Activated CD8-positive, alpha-beta memory T cell treated with anti-CD3 and anti-CD28 coated beads, Interleukin-2, amount 50 U/mL, for 24 hours (primary cell): ENCODE data around the gene MS4A15.
"Not testable (repeated sequence)": the region's sequence is repeated elsewhere in the genome, so short reads cannot be mapped to it uniquely, and the experiment has no call there.

Experiments
- DNase-seq: peaks from one replicate; pipeline ENCODE4 v3.0.0-alpha.2; 2020; ENCODE audit errors: extremely low read depth

MS4A15 gene

GRCh38 chr11:60803273-60803936 is 46.7 kb downstream of the MS4A15 start:
- no peak for DNase-seq

- no peak for DNase-seq
Measured at GRCh38 chr11:60809249-60809648, 52.6 kb downstream of the MS4A15 start.

DNA sequence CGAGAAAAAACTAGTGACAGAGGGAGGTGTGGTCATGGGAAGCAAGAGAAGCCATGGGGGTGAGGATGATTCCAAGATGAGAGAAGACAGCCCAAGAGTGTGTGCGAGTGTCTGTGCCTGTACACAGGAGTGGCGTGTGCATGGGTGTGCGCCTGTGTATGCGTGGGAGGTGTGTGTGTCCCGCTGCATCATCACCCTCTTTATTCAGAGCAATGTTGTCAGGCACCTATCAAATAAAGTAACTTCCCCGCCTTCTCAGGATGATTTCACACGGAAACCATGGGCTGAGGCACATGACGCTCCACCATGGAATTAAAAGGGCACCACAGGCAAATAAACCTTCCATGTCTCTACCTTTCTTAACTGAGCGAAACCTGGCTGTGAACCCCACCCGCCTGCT is 53.0 kb downstream of the MS4A15 start:
- DNase-seq = no peak

- DNase-seq = no peak
Measured at GRCh38 chr11:60810151-60810550, 53.5 kb downstream of the MS4A15 start.

GRCh38 chr11:60810569-60810968 is 53.9 kb downstream of the MS4A15 start:
- DNase-seq = no peak

- DNase-seq = no peak
Measured at GRCh38 chr11:60813324-60813723, 56.7 kb downstream of the MS4A15 start.

DNA sequence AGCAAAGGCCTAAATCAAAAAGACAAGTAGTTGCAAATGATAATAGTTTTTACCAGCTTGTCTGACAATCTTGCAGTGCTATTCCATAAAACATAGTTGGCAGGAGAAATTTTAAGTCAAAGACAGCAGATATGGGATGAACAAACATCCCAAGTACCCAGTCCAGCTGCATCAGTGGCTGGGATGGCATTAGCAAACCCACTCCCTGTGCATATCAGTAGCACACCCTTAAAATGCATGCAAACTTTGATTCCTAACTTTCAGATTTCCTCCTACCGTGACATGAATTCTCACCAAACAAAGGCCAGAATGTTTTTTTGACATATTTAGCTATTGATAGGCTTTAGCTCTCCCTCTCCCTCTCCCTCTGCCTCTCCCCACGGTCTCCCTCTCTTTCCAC is 57.4 kb downstream of the MS4A15 start:
- no peak for DNase-seq

DNA sequence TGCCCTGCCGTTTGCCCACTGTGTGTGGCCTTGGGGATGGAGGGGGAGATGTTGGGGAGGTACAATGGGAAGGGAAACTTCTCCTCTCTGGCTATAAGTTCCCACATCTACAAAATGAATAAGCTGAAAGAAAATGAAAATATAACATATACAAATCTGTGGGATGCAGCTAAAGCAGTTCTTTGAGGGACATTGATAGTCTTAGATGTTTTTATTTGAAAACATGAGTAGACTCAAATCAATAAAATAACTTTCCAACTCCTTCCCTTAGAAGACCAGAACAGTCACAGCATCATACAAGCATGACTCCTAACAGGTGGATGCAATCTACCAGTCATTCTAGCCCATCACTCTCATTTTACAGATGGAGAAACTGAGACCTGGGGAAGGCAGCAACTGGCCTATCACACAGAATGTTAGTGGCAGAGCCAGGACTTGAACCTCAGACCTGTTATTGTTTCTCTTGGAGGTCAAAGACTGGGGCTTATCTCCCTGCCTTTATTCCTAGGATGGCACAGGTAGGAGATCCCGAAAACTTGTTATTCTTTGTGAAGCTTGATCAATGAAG is 60.0 kb downstream of the MS4A15 start:
- DNase-seq = no peak

DNA sequence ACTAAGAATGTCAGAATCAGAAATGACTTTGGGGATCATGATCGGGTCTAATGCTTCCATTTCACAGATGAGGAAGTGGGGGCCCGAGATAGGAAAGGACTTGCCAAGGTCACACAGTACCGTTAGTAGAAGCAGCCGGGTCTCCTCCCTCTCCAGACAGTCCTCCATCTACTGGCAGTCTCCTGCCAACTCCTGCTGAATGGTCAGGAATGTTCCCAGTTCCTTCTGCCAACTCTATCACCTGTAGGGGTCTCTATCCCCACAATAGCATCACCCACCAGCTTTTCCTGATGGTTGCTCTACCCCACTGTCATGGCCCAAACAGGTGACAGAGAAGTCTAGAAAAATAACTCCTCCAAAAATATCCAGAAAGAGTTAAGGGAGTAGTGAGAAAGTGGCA is 61.4 kb downstream of the MS4A15 start:
- no peak for DNase-seq

DNA sequence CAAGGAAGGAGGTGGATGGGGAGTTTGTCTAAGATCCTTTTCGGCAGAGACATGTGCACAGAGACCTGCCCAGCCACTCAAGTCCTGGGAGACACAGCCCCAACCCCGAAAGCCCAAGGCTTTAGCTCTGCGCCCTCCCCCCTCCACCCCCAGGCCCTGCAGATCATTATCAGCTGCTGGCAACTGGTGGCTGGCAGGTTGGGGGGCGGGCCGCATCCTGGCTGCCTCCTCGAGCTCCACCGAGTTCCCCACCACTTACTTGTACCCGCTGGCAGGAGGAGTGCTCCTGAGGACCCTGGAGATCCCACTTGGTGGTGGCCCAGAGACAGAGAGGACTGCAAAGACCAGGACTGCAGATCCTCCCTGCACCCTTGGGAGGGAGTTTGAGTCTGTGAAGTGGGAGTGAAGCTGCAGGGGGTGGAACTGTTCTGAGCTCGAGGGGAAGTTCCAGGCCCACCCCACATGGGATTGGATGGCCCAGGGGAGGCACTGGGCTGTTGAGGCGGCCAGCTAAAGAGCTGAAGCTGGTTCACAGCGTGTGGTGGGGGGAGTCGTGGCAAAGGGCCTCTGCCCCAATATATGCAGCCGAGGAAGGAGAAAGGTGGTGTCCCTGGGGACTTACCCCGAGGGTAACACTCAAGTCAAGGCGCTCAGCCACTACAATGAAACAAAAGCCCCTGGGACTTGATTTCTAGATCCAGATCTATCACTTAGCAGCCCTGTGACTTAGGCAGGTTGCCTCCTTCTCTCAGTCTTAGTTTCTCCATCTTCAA is 65.3 kb downstream of the MS4A15 start:
- no peak for DNase-seq

GRCh38 chr11:60823745-60824306 is 67.2 kb downstream of the MS4A15 start:
- not testable (repeated sequence) for DNase-seq

DNA sequence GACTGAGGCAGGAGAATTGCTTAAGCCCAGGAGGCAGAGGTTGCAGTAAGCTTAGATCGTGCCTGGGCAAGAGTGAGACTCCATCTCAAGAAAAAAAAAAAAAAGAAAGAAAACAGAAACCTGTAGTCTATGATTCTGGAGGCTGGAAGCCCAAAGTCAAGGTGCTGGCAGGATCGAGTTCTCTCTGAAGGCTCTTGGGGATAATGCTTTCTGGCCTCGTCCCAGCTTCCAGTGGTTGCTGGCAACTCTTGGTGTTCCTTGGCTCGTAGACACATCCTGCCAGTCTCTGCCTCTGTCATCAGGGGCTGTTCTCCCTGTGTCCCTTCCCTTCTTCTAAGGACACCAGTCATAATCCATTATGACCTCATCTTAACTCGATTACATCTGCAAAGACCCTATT is 68.5 kb downstream of the MS4A15 start:
- DNase-seq = no peak

GRCh38 chr11:60825790-60826189 is 69.1 kb downstream of the MS4A15 start:
- DNase-seq = no peak
